Liver (tissue), 9 donors: ENCODE measurements around the gene OLIG1. TPM values are rescaled to one million over a fixed set of nuclear protein-coding genes. Genes with fewer than 3 reads are reported as not detected.

Experiments
- DNase-seq: peaks from one replicate; pipeline ENCODE4 v3.0.0-alpha.2; 2017; ENCODE audit warnings: low spot score
- H3K27ac ChIP-seq, 2 donors: one replicate each; pipeline ENCODE4 v1.7.0; 2013; ENCODE audit warnings: inconsistent platforms in 2 of 2, low read length in 2 of 2, control low read depth in 1 of 2, low read depth in 1 of 2, mild to moderate bottlenecking in 1 of 2
- H3K27me3 ChIP-seq, 4 donors: one replicate each; pipeline versions ENCODE4 v1.6.1 to v1.7.0; 2013; ENCODE audit warnings: low read length in 3 of 4, inconsistent platforms in 1 of 4, mild to moderate bottlenecking in 1 of 4, moderate library complexity in 1 of 4; ENCODE audit not compliant: control insufficient read depth in 4 of 4, insufficient read depth in 4 of 4
- H3K36me3 ChIP-seq, 4 donors: one replicate each; pipeline versions ENCODE4 v1.6.1 to v1.7.0; 2013; ENCODE audit warnings: low read length in 3 of 4, mild to moderate bottlenecking in 3 of 4, low read depth in 1 of 4, moderate library complexity in 1 of 4; ENCODE audit not compliant: control insufficient read depth in 4 of 4, insufficient read depth in 3 of 4
- H3K4me1 ChIP-seq, 4 donors: one replicate each; pipeline versions ENCODE4 v1.6.1 to v1.7.0; 2013; ENCODE audit warnings: low read length in 3 of 4, mild to moderate bottlenecking in 3 of 4, moderate library complexity in 1 of 4; ENCODE audit not compliant: control insufficient read depth in 4 of 4, insufficient read depth in 4 of 4
- H3K4me3 ChIP-seq, 3 donors: one replicate each; pipeline versions ENCODE4 v1.6.1 to v1.7.0; 2013; ENCODE audit warnings: low read length in 3 of 3, control low read depth in 1 of 3, low read depth in 1 of 3, mild to moderate bottlenecking in 1 of 3
- H3K9ac ChIP-seq, 2 donors: one replicate each; pipeline ENCODE4 v1.7.0; 2013; ENCODE audit warnings: low read length in 2 of 2, mild to moderate bottlenecking in 2 of 2, moderate library complexity in 2 of 2, control low read depth in 1 of 2, low read depth in 1 of 2
- H3K9me3 ChIP-seq, 4 donors: one replicate each; pipeline versions ENCODE4 v1.6.1 to v1.7.0; 2013; ENCODE audit warnings: low read length in 3 of 4; ENCODE audit not compliant: control insufficient read depth in 4 of 4
- EGR1 ChIP-seq, 2 donors: IDR thresholded peaks; 2 replicates each; pipeline ENCODE4 v1.6.1; 2016 to 2018; ENCODE audit warnings: antibody characterized with exemption in 2 of 2, low read depth in 2 of 2
- FOXA1 ChIP-seq: IDR thresholded peaks from 2 replicates; pipeline ENCODE4 v1.6.1; 2016; ENCODE audit warnings: antibody characterized with exemption
- FOXA2 ChIP-seq: IDR thresholded peaks from 2 replicates; pipeline ENCODE4 v1.6.1; 2016; ENCODE audit warnings: antibody characterized with exemption
- GABPA ChIP-seq, 2 donors: IDR thresholded peaks in 1 of 2; conservative IDR thresholded peaks in 1 of 2; 2 replicates each; pipeline ENCODE4 v1.6.1; 2016; ENCODE audit warnings: antibody characterized with exemption in 2 of 2, mild to moderate bottlenecking in 1 of 2, moderate library complexity in 1 of 2
- HNF4A ChIP-seq, 2 donors: conservative IDR thresholded peaks; 2 replicates each; pipeline ENCODE4 v1.6.1; 2016; ENCODE audit warnings: antibody characterized with exemption in 2 of 2, mild to moderate bottlenecking in 2 of 2
- HNF4G ChIP-seq: IDR thresholded peaks from 2 replicates; pipeline ENCODE4 v1.6.1; 2016; ENCODE audit warnings: antibody characterized with exemption
- JUND ChIP-seq, 2 donors: IDR thresholded peaks; 2 replicates each; pipeline ENCODE4 v1.6.1; 2016; ENCODE audit warnings: antibody characterized with exemption in 2 of 2
- NR2F2 ChIP-seq: IDR thresholded peaks from 2 replicates; pipeline ENCODE4 v1.6.1; 2016; ENCODE audit warnings: antibody characterized with exemption
- RAD21 ChIP-seq, 2 donors: IDR thresholded peaks; 2 replicates each; pipeline ENCODE4 v1.6.1; 2016; ENCODE audit warnings: antibody characterized with exemption in 2 of 2, mild to moderate bottlenecking in 2 of 2
- REST ChIP-seq: IDR thresholded peaks from 2 replicates; pipeline ENCODE4 v1.6.1; 2016; ENCODE audit warnings: antibody characterized with exemption, mild to moderate bottlenecking
- RXRA ChIP-seq, 2 donors: IDR thresholded peaks; 2 replicates each; pipeline ENCODE4 v1.6.1; 2017 to 2018; ENCODE audit warnings: antibody characterized with exemption in 2 of 2, mild to moderate bottlenecking in 1 of 2
- SP1 ChIP-seq: IDR thresholded peaks from 2 replicates; pipeline ENCODE4 v1.6.1; 2018; ENCODE audit warnings: antibody characterized with exemption, mild to moderate bottlenecking
- TAF1 ChIP-seq: conservative IDR thresholded peaks from 2 replicates; pipeline ENCODE4 v1.6.1; 2016; ENCODE audit warnings: antibody characterized with exemption, mild to moderate bottlenecking
- YY1 ChIP-seq: IDR thresholded peaks from 2 replicates; pipeline ENCODE4 v1.6.1; 2016; ENCODE audit warnings: antibody characterized with exemption, mild to moderate bottlenecking
- WGBS: extraction: QIAGEN DNeasy Blood & Tissue Kit; methylation state at CpG from one replicate; pipeline ENCODE4 v1.1.7; 2013; 5-methylcytosine and 5-hydroxymethylcytosine counted together
- polyA plus RNA-seq, 2 donors: library from polyadenylated mRNA; stranded (reverse) in 1 of 2; unstranded in 1 of 2; fragments of 200-250 nt in 1 of 2; fragments of >200 nt in 1 of 2; fragmentation: Nextera tagmentation in 1 of 2; extraction: Ambion mirVana in 1 of 2; gene quantifications; one replicate each; pipeline versions ENCODE4 v1.2.1 to v1.2.3, GENCODE V29; 2013 to 2015
- total RNA-seq, 2 donors: library from RNA; depleted of rRNA; stranded (reverse); fragments of >200 nt; gene quantifications; one replicate each; pipeline ENCODE4 v1.2.3, GENCODE V29; 2014
- TF ChIP-seq, protein P1 (sequence below): IDR thresholded peaks from 2 replicates; pipeline ENCODE4 v1.6.1; 2016; ENCODE audit warnings: antibody characterized with exemption
- TF ChIP-seq, protein P2 (sequence below): IDR thresholded peaks from 2 replicates; pipeline ENCODE4 v1.6.1; 2016; ENCODE audit warnings: antibody characterized with exemption
- TF ChIP-seq, protein P3 (sequence below): fragments of 150-350 bp; IDR thresholded peaks from 2 replicates; pipeline ENCODE4 v1.5.1; 2017; ENCODE audit warnings: improper control_type of control experiment, low read depth, low read length; ENCODE audit not compliant: missing input control
- TF ChIP-seq, protein P4 (sequence below): IDR thresholded peaks from 2 replicates; pipeline ENCODE4 v1.6.1; 2016; ENCODE audit warnings: antibody characterized with exemption
- donor health status: healthy.
- donor health status: healthy.
- donor health status: healthy.
- donor health status: healthy.
- donor health status: healthy.

OLIG1 gene
- total and polyA plus RNA-seq, 4 donors, result 0.19 TPM; not detected in 3

DNA sequence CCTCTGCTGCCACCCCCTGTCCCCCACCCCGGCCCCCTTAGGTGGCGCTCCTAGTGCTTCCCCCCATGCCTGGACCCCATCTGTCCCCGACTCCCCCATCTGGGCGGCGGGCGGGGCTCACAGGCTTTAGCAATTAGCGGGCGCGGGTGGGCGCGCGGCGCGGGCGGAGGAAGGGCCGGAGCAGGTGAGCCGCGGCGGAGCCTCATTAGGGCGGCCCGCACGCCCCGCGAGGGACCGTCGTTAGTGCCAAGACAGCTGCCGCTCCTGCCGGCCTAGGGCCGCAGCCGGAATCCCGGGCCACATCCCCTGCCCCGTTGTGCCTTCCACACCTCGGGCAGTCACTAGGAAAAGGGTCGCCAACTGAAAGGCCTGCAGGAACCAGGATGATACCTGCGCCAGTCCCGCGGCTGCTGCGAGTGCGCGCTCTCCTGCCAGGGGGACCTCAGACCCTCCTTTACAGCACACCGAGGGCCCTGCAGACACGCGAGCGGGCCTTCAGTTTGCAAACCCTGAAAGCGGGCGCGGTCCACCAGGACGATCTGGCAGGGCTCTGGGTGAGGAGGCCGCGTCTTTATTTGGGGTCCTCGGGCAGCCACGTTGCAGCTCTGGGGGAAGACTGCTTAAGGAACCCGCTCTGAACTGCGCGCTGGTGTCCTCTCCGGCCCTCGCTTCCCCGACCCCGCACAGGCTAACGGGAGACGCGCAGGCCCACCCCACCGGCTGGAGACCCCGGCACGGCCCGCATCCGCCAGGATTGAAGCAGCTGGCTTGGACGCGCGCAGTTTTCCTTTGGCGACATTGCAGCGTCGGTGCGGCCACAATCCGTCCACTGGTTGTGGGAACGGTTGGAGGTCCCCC is 36.6 kb upstream of the OLIG1 start:
- Histone ChIP-seq H3K4me3 (no peak overlapping the region), H3K4me1 (peaks cover 0 to 12% (median 0%) of the 10 kb centered on the region in 4 donors), H3K36me3 (no peaks in the 10 kb centered on the region), H3K27me3 (peaks cover 5 to 32% (median 19%) of the 10 kb centered on the region in 4 donors), H3K27ac (no peak overlapping the region), H3K9me3 (no peaks in the 10 kb centered on the region), H3K9ac (no peak overlapping the region)
- no peak for DNase-seq
- no peak for TF ChIP-seq NR2F2
- TF ChIP-seq RXRA (IDR thresholded peaks at IDR 0.05), result no peak
- no peak for TF ChIP-seq TAF1
- TF ChIP-seq FOXA2, result no peak
- TF ChIP-seq JUND (IDR thresholded peaks at IDR 0.05), result no peak
- TF ChIP-seq, protein P1, sequence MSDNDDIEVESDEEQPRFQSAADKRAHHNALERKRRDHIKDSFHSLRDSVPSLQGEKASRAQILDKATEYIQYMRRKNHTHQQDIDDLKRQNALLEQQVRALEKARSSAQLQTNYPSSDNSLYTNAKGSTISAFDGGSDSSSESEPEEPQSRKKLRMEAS, result no peak
- no peak for TF ChIP-seq SP1
- TF ChIP-seq, protein P2, sequence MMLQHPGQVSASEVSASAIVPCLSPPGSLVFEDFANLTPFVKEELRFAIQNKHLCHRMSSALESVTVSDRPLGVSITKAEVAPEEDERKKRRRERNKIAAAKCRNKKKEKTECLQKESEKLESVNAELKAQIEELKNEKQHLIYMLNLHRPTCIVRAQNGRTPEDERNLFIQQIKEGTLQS, result no peak
- TF ChIP-seq, protein P3, sequence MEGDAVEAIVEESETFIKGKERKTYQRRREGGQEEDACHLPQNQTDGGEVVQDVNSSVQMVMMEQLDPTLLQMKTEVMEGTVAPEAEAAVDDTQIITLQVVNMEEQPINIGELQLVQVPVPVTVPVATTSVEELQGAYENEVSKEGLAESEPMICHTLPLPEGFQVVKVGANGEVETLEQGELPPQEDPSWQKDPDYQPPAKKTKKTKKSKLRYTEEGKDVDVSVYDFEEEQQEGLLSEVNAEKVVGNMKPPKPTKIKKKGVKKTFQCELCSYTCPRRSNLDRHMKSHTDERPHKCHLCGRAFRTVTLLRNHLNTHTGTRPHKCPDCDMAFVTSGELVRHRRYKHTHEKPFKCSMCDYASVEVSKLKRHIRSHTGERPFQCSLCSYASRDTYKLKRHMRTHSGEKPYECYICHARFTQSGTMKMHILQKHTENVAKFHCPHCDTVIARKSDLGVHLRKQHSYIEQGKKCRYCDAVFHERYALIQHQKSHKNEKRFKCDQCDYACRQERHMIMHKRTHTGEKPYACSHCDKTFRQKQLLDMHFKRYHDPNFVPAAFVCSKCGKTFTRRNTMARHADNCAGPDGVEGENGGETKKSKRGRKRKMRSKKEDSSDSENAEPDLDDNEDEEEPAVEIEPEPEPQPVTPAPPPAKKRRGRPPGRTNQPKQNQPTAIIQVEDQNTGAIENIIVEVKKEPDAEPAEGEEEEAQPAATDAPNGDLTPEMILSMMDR, result no peak
- no peak for TF ChIP-seq RAD21 (IDR thresholded peaks at IDR 0.05)
- TF ChIP-seq, protein P4, sequence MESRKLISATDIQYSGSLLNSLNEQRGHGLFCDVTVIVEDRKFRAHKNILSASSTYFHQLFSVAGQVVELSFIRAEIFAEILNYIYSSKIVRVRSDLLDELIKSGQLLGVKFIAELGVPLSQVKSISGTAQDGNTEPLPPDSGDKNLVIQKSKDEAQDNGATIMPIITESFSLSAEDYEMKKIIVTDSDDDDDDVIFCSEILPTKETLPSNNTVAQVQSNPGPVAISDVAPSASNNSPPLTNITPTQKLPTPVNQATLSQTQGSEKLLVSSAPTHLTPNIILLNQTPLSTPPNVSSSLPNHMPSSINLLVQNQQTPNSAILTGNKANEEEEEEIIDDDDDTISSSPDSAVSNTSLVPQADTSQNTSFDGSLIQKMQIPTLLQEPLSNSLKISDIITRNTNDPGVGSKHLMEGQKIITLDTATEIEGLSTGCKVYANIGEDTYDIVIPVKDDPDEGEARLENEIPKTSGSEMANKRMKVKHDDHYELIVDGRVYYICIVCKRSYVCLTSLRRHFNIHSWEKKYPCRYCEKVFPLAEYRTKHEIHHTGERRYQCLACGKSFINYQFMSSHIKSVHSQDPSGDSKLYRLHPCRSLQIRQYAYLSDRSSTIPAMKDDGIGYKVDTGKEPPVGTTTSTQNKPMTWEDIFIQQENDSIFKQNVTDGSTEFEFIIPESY, result no peak
- TF ChIP-seq FOXA1, result no peak
- no peak for TF ChIP-seq GABPA (IDR thresholded peaks at IDR 0.05 in 1 of 2, conservative IDR thresholded peaks at IDR 0.05 in 1 of 2)
- TF ChIP-seq HNF4A (conservative IDR thresholded peaks at IDR 0.05), result no peak
- TF ChIP-seq YY1, result no peak
- no peak for TF ChIP-seq EGR1 (IDR thresholded peaks at IDR 0.05; ENCODE audit: low read depth in 2 of 2)
- 13% methylated on average over 76 of the region's 76 CpGs for WGBS

- peaks cover 5 to 29% (median 16%) of the 10 kb centered on the region in 4 donors for H3K27me3 ChIP-seq
- H3K9ac ChIP-seq, result no peak overlapping the region
- H3K36me3 ChIP-seq, result no peaks in the 10 kb centered on the region
- H3K4me1 ChIP-seq, result peaks cover 0 to 5% (median 0%) of the 10 kb centered on the region in 4 donors
- WGBS, result 33% methylated on average over 20 of the region's 20 CpGs
- TF ChIP-seq YY1, result no peak
- TF ChIP-seq NR2F2, result no peak
- TF ChIP-seq FOXA1, result no peak
- TF ChIP-seq FOXA2, result no peak
- TF ChIP-seq GABPA (IDR thresholded peaks at IDR 0.05 in 1 of 2, conservative IDR thresholded peaks at IDR 0.05 in 1 of 2), result no peak
- TF ChIP-seq SP1, result no peak
- TF ChIP-seq, protein P3, result no peak
- TF ChIP-seq REST, result no peak
- TF ChIP-seq, protein P2, result no peak
- TF ChIP-seq HNF4G, result no peak
- TF ChIP-seq JUND (IDR thresholded peaks at IDR 0.05), result no peak
- H3K4me3 ChIP-seq, result no peak overlapping the region
- no peaks in the 10 kb centered on the region for H3K9me3 ChIP-seq
- no peak for DNase-seq
- no peak overlapping the region for H3K27ac ChIP-seq
Observed at GRCh38 chr21:33033961-33034413, 36.0 kb upstream of the OLIG1 start.
